ENCODE measurements around the gene MDP1. TPM values are rescaled to one million over a fixed set of nuclear protein-coding genes. Genes with fewer than 3 reads are reported as not detected.

The MDP1 gene
- total RNA-seq, 2 donors from 2014 or later: 2.0 to 18.9 TPM

- TF ChIP-seq CTCF (IDR thresholded peaks at IDR 0.05) (peak in 3 of 7 experiments; percentile 29 to 31 (median 30)), POLR2A (IDR thresholded peaks at IDR 0.05) (peak; percentile 88 to 98 (median 98))
These were observed 2.7 kb downstream of the MDP1 start, which contains the start of gene CHMP4A for GRCh38 chr14:24212924-24213865. Gene CHMP4A, minus strand, starts transcription at chr14:24213488. Its CDS starts 49 bp downstream, at chr14:24213439.

GRCh38 chr14:24211311-24211710 lies 4.6 kb downstream of the MDP1 start:
- TF ChIP-seq POLR2A (IDR thresholded peaks at IDR 0.05): no peak
- TF ChIP-seq CTCF (IDR thresholded peaks at IDR 0.05): no peak
- intact Hi-C loops (cut with DNase I): no loop called here
- Histone ChIP-seq H3K9me3 (no peaks in the 10 kb centered on the region), H3K27me3 (no peaks in the 10 kb centered on the region), H3K4me3 (no peak overlapping the region), H3K27ac (no peak overlapping the region), H3K36me3 (replicated peaks in 1 of 2; ENCODE audit: insufficient read depth in 1 of 2, low read depth in 2 of 2) (peaks cover 6 to 18% of the 10 kb centered on the region in 2 donors), H3K4me1 (peaks cover 30% of the 10 kb centered on the region)
- ATAC-seq: no peak
- 87 to 90% methylated on average over 6 of the region's 6 CpGs for WGBS, 2 donors
- no peak for DNase-seq

More at GRCh38 chr14:24212924-24213865, 2.7 kb downstream of the MDP1 start, which contains the start of gene CHMP4A:
- intact Hi-C loops (cut with DNase I): no loop called here
- Histone ChIP-seq H3K27ac (peak within 1 kb of the TSS; percentile 86 to 97 (median 94)), H3K9me3 (no peaks in the 10 kb centered on the region), H3K4me1 (peaks cover 30% of the 10 kb centered on the region), H3K4me3 (peak within 1 kb of the TSS; percentile 39 to 60), H3K36me3 (replicated peaks in 1 of 2; ENCODE audit: insufficient read depth in 1 of 2, low read depth in 2 of 2) (peaks cover 0 to 15% of the 10 kb centered on the region in 2 donors), H3K27me3 (no peaks in the 10 kb centered on the region)
- DNase-seq: peak; percentile 93 to 98 (median 94)
- WGBS, 2 donors: 1 to 9% methylated on average over 13 to 53 of the region's 53 CpGs
- ATAC-seq: peak; percentile 90

GRCh38 chr14:24207625-24208024 lies 8.2 kb downstream of the MDP1 start:
- Histone ChIP-seq H3K36me3 (replicated peaks in 1 of 2; ENCODE audit: insufficient read depth in 1 of 2, low read depth in 2 of 2) (peaks cover 6 to 22% of the 10 kb centered on the region in 2 donors), H3K9me3 (no peaks in the 10 kb centered on the region), H3K27ac (no peak overlapping the region), H3K4me1 (peaks cover 14% of the 10 kb centered on the region), H3K4me3 (no peak overlapping the region), H3K27me3 (no peaks in the 10 kb centered on the region)
- TF ChIP-seq CTCF (IDR thresholded peaks at IDR 0.05) (no peak), POLR2A (IDR thresholded peaks at IDR 0.05) (no peak)
- intact Hi-C loops (cut with DNase I): no loop called here
- 100% methylated on average over 2 of the region's 2 CpGs for WGBS, 2 donors
- ATAC-seq: no peak
- DNase-seq: peak in 1 of 4 donors; percentile 7

DNA sequence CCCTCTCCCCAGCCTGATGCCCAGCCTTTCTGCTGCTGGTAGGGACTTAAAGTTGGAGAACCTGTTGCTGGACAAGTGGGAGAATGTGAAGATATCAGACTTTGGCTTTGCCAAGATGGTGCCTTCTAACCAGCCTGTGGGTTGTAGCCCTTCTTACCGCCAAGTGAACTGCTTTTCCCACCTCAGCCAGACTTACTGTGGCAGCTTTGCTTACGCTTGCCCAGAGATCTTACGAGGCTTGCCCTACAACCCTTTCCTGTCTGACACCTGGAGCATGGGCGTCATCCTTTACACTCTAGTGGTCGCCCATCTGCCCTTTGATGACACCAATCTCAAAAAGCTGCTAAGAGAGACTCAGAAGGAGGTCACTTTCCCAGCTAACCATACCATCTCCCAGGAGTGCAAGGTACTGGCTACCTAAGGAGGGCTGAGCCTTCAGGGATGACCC lies 8.7 kb downstream of the MDP1 start:
- TF ChIP-seq CTCF (IDR thresholded peaks at IDR 0.05) (no peak), POLR2A (IDR thresholded peaks at IDR 0.05) (no peak)
- ATAC-seq (no peak), DNase-seq (peak in 1 of 4 donors; percentile 7)
- Histone ChIP-seq H3K36me3 (replicated peaks in 1 of 2; ENCODE audit: insufficient read depth in 1 of 2, low read depth in 2 of 2) (peaks cover 6 to 22% of the 10 kb centered on the region in 2 donors), H3K9me3 (no peaks in the 10 kb centered on the region), H3K27ac (no peak overlapping the region), H3K27me3 (no peaks in the 10 kb centered on the region), H3K4me1 (peaks cover 9% of the 10 kb centered on the region), H3K4me3 (no peak overlapping the region)
- 92 to 93% methylated on average over 5 of the region's 5 CpGs for WGBS, 2 donors
- intact Hi-C loops (cut with DNase I): no loop called here

Data from body of pancreas (tissue), 4 donors.